Daoy (cell line): Measurements from ENCODE around the gene MYO18A. TPM values are rescaled to one million over a fixed set of nuclear protein-coding genes. Genes with fewer than 3 reads are reported as not detected.

ENCODE experiments used
- DNase-seq: peaks from one replicate; pipeline ENCODE4 v3.0.0-alpha.2; 2015; ENCODE audit warnings: low read depth
- total RNA-seq: library from RNA; depleted of rRNA; stranded (reverse); fragments of >200 nt; shearing (Covaris generic); gene quantifications from 2 replicates; pipeline ENCODE4 v1.2.3, GENCODE V29; 2014

The MYO18A gene
- total RNA-seq, 1 experiment from 2014 or later, result 11.9 TPM

DNA sequence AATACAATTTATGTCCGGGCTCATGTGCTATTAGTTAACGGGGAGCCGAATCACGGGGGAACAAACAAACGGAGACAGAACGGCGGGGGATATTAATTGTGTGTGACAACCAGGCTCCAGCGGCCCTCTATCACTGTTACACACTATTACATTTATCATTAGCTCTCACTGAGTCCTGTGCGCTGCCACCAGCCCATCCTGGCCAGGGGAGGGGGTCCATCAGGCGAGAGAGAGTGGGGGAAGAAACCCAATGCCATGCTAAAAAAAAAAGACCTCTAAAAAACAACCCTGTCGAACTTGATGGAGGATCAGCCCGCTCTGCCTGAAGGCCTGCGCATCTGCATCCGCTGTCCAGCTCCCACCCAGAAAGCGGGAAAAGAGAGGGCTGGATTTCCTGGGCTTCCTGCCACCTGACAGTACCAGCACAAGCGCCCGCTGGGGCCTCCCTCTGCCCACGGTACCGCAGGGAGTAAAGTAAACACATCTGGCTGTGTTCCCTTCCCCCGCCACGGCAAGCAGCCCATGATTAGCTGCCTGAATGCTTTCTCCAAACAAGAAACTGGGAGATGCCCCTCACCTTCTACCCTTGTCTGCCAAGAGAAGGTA, 95.6 kb downstream of the MYO18A start:
- DNase-seq, result peak; percentile 58

DNA sequence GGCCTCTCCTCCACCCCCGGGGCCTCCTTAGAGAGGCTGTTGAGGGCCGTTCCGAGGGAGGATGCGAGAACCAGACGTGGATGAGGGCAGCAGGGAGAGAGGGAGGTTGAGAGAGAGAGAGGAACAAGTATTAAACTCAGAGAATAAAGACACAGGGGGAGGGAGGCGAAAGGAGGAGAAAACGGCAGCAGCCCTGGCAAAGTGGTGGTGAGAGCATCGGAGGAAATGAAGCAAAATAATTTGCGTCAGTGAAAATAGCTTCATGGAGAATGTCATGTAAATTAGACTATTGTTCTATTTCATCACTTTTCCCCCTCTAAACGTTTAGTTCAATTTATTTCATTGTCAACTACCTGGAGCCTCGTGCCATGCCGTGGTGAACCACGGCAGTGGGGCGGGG, 99.2 kb downstream of the MYO18A start:
- no peak for DNase-seq

- no peak for DNase-seq
Measured at GRCh38 chr17:29080323-29080722, 99.9 kb downstream of the MYO18A start.

DNA sequence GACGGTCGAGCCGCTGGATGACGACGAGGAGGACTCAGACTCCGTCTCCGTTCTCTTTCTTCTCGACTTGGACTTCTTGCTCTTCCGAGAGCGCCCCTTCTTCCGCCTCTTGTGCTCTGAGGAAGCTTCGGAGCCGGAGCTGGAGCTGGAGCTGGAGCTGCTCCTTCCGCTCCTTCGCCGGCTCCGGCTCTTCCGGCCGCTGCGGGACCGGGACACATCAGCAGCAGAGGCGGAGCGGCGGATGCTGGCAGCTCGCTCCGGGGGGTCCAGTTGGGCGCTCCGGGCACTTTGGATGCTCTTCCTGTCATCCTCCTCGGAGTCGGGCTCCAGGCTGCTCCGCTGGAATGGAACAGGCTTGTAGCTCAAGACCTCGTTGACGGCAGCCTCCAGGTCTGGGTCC, 100.3 kb downstream of the MYO18A start:
- no peak for DNase-seq

- no peak for DNase-seq
Measured at GRCh38 chr17:29079433-29079832, 100.8 kb downstream of the MYO18A start.

GRCh38 chr17:29078183-29079045, 101.8 kb downstream of the MYO18A start:
- peak; percentile 68 for DNase-seq

DNA sequence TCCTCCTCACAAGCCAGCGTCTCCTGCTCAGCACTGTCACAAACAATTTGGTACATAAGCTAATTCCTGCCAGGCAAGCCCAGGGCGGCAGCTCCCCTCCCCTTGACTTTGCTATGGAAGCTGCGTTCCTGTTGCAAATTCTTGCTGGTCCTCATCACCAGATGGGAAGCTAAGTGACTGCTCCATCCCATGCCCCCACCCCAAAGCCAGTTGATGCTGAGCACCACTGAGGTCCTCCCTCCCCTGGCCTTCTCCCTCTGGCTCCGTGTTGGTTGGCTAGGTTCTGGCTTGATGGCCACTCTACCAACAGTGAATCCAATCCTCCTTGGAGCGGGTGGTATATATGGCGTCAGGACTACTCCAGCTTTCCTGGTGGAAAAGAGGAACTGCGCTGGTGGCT, 102.9 kb downstream of the MYO18A start:
- no peak for DNase-seq

DNA sequence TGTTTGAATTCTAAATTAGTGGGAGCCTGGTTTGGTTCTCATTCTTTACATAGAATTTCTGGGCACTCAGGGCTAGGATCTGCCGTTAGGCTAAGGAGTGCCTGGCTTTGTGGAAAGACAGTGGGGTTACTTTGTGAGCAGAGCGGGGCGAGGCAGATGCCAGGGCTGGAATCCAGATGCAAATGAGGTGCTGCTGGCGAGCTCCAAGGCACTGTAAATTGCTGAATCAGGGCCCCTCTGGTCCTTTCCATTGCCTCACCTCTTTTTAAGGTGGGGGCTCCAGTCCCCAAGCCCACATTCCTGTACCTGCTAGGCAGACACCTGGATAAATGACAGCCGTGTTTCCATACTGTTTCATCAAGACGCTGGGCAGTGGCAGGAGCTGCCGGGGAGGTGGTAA, 103.5 kb downstream of the MYO18A start:
- no peak for DNase-seq

- DNase-seq, result no peak
Measured at GRCh38 chr17:29076087-29076486, 104.1 kb downstream of the MYO18A start.

GRCh38 chr17:29074488-29074887, 105.7 kb downstream of the MYO18A start:
- no peak for DNase-seq

DNA sequence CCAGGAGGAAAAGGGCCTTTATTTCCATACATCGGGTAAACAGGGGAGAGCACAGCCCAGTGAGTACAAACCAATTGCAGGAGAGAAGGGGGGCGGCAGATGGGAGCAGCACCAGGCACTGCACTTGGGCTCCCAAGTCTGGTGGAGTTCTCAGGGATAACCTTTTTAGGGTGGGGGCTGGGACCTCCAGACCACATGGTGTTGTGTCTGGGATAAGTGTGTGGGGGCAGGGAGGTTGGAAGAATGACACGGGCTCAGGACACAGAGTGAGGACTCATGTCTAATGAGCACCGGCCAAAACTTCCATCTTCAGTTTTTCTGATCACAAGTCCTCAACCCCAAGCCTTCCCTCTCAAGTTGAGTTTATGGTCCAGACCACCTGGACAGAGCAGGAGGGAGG, 106.7 kb downstream of the MYO18A start:
- no peak for DNase-seq

GRCh38 chr17:29073045-29073444, 107.2 kb downstream of the MYO18A start:
- no peak for DNase-seq

- DNase-seq, result no peak
Measured at GRCh38 chr17:29071303-29071702, 108.9 kb downstream of the MYO18A start.

GRCh38 chr17:29070781-29071180, 109.4 kb downstream of the MYO18A start:
- DNase-seq, result no peak

GRCh38 chr17:29070308-29070707, 109.9 kb downstream of the MYO18A start:
- DNase-seq, result no peak

GRCh38 chr17:29069526-29070041, 110.6 kb downstream of the MYO18A start:
- DNase-seq, result no peak

- no peak for DNase-seq
Measured at GRCh38 chr17:29068818-29069217, 111.4 kb downstream of the MYO18A start.

DNA sequence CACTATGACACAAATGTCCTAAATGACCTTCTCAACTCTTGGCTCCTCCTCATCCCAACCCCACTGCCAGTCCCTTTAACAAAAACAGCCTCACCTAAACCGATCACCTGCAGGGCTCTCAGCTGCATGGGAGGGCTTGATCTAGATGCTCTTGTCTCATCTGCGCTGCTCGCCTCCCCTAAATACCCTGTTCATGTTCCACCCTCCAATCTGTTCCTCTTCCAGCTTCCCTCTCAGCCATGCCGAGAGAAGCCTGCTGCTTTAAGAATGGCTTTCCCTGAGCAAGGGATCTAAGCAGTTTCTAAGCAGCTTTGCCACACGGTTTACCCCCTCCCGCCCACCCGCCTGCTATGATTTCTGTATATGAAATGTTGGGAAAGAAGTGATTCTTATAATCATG, 113.6 kb downstream of the MYO18A start:
- no peak for DNase-seq

DNA sequence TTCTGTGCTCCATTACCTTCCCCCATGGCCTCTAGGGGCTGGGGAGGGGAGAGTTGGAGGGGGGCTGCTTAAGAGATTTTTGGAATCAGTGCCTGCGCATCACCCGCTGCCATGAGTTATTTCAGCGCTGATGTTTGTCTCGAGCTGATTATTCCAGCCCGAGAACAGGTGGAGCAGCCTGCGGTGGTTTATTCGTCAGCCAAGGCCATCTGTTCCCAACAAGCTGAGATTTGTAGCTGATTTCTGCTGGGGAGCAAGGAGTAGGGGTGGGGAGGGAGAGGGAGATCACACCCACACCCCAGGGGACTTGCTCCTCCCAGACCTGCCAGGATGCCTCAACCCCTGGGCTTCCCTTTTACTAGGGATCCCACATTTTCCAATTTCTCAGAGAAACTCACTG, 114.2 kb downstream of the MYO18A start:
- DNase-seq, result no peak

GRCh38 chr17:29063992-29064391, 116.2 kb downstream of the MYO18A start:
- DNase-seq, result no peak

GRCh38 chr17:29062215-29062614, 118.0 kb downstream of the MYO18A start:
- DNase-seq, result no peak

DNA sequence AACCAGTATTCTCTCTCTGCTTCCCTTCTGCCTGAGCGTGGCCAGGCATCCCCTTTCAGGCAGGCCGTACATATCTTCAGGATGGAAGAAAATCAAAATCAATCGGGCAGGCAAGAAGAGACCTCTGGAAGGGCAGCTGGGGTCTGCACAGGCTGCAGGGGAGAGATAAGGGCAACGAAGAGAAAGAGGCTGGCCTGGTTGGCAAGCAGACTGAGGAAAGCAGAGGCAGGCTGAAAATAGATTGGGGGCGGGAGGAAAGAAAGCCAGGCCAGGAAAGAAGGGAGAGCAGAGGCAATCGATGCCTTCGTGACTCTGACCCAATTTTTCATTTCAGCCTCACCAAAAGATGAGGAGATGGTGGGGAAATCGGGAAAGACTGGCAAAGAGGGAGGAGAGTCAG, 119.2 kb downstream of the MYO18A start:
- DNase-seq, result no peak

GRCh38 chr17:29060475-29060874, 119.7 kb downstream of the MYO18A start:
- DNase-seq, result no peak
